Hindlimb muscle (tissue), 1 donor: ENCODE measurements around the gene ILK. TPM values are rescaled to one million over a fixed set of nuclear protein-coding genes. Genes with fewer than 3 reads are reported as not detected.
A peak's percentile ranks its signal among the peaks of the same experiment; 100 is the strongest.

ENCODE experiments used
- DNase-seq: peaks from one replicate; pipeline ENCODE4 v3.0.0-alpha.2; 2013
- polyA plus RNA-seq: library from polyadenylated mRNA; unstranded; fragments of 120-200 nt; gene quantifications from one replicate; pipeline ENCODE4 v1.2.1, GENCODE V29; 2013; ENCODE audit not compliant: insufficient read length

The ILK gene
- polyA plus RNA-seq, 1 donor: 154 TPM

- no peak for DNase-seq
Observed at GRCh38 chr11:6638429-6638828, 34.9 kb downstream of the ILK start.

- DNase-seq: no peak
Observed at GRCh38 chr11:6640036-6640984, 36.7 kb downstream of the ILK start.

GRCh38 chr11:6640985-6641701 is 37.6 kb downstream of the ILK start:
- DNase-seq: no peak

- DNase-seq: no peak
Observed at GRCh38 chr11:6642957-6643356, 39.4 kb downstream of the ILK start.

GRCh38 chr11:6646071-6646470 is 42.5 kb downstream of the ILK start:
- DNase-seq: peak; percentile 83

- peak; percentile 93 for DNase-seq
Observed at GRCh38 chr11:6646576-6646917, 43.0 kb downstream of the ILK start.

- peak; percentile 74 for DNase-seq
Observed at GRCh38 chr11:6646918-6647679, 43.5 kb downstream of the ILK start.

GRCh38 chr11:6647836-6648235 is 44.3 kb downstream of the ILK start:
- DNase-seq: no peak

GRCh38 chr11:6648501-6648900 is 44.9 kb downstream of the ILK start:
- DNase-seq: no peak

GRCh38 chr11:6650104-6650503 is 46.5 kb downstream of the ILK start:
- no peak for DNase-seq

GRCh38 chr11:6650980-6651379 is 47.4 kb downstream of the ILK start:
- no peak for DNase-seq

- no peak for DNase-seq
Observed at GRCh38 chr11:6652182-6652581, 48.6 kb downstream of the ILK start.

- DNase-seq: no peak
Observed at GRCh38 chr11:6653097-6653496, 49.5 kb downstream of the ILK start.

GRCh38 chr11:6653656-6654055 is 50.1 kb downstream of the ILK start:
- no peak for DNase-seq

- DNase-seq: no peak
Observed at GRCh38 chr11:6654281-6655019, 50.9 kb downstream of the ILK start.

GRCh38 chr11:6655020-6655789 is 51.6 kb downstream of the ILK start:
- DNase-seq: peak; percentile 59

GRCh38 chr11:6655790-6656583 is 52.4 kb downstream of the ILK start, which contains the start of gene DCHS1:
DCHS1 (minus strand) TSS chr11:6655809; CDS start chr11:6641613, 14,196 bp downstream.
- DNase-seq: peak; percentile 74

- DNase-seq: no peak
Observed at GRCh38 chr11:6656584-6656915, 53.0 kb downstream of the ILK start.

- DNase-seq: no peak
Observed at GRCh38 chr11:6656936-6657335, 53.4 kb downstream of the ILK start.

GRCh38 chr11:6657346-6657745 is 53.8 kb downstream of the ILK start:
- DNase-seq: no peak

GRCh38 chr11:6658647-6659046 is 55.1 kb downstream of the ILK start:
- no peak for DNase-seq
